Right lobe of liver (tissue), 4 donors: ENCODE data around the gene WSCD2.

Source experiments
- POLR2A ChIP-seq: fragments of 450-650 bp; IDR thresholded peaks from one replicate; pipeline ENCODE4 v1.6.1; 2017; ENCODE audit warnings: antibody characterized with exemption, mild to moderate bottlenecking
- TF ChIP-seq, protein P1 (sequence below), 4 donors: fragments of 200-600 bp in 3 of 4; fragments of 450-650 bp in 1 of 4; IDR thresholded peaks; one replicate each; pipeline versions ENCODE4 v1.5.1 to v1.8.0; 2016 to 2022; ENCODE audit warnings: antibody characterized with exemption in 4 of 4, mild to moderate bottlenecking in 2 of 4
- donor health status: DM: no; HTN: no; CAD: no.
- donor health status: DM: no; HTN: no; CAD: no.
- donor health status: DM: no; HTN: yes; CAD: no.

DNA sequence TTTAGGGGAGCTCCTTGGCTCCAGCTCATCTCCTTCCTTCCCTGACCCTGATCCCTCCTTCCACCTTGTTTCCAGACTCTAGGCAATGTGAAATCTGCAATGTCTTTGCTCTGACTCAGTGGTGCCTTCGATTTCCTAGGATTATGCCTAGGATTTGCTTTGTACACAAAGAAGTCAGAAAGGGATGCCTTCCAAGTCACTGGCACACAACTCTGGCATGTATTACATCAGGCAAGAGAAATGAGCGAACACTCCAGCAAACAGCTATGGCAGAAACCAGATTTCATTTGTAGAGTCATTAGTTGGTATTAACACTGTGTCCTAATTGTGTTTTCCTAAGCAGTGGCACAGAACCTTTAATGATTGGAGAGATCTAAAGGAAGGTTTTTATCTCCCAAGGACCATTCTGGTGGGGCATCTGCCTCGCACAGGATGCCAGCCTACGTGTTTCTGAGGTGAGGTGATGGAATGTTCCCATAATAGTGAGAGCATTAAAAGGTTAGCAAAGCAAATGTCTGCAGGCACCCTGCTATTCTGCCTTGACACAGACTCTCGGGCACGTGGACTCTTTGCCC lies 84.9 kb downstream of the WSCD2 start:
- TF ChIP-seq, protein P1, sequence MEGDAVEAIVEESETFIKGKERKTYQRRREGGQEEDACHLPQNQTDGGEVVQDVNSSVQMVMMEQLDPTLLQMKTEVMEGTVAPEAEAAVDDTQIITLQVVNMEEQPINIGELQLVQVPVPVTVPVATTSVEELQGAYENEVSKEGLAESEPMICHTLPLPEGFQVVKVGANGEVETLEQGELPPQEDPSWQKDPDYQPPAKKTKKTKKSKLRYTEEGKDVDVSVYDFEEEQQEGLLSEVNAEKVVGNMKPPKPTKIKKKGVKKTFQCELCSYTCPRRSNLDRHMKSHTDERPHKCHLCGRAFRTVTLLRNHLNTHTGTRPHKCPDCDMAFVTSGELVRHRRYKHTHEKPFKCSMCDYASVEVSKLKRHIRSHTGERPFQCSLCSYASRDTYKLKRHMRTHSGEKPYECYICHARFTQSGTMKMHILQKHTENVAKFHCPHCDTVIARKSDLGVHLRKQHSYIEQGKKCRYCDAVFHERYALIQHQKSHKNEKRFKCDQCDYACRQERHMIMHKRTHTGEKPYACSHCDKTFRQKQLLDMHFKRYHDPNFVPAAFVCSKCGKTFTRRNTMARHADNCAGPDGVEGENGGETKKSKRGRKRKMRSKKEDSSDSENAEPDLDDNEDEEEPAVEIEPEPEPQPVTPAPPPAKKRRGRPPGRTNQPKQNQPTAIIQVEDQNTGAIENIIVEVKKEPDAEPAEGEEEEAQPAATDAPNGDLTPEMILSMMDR (IDR thresholded peaks at IDR 0.05), result no peak
- no peak for TF ChIP-seq POLR2A
